NCI-H1436 treated with DMSO at 0.1 percent for 48 hours (cell line): ENCODE results near the gene AP3D1.

Source experiments
- DNase-seq: peaks from one replicate; lab custom pipeline; 2025; lab: John Stamatoyannopoulos, UW

AP3D1 gene

GRCh38 chr19:2181633-2181997 is 30.2 kb upstream of the AP3D1 start:
- no peak for DNase-seq

- DNase-seq, result no peak
Measured at GRCh38 chr19:2180881-2181632, 29.7 kb upstream of the AP3D1 start.

- DNase-seq, result no peak
Measured at GRCh38 chr19:2180114-2180513, 28.7 kb upstream of the AP3D1 start.

- no peak for DNase-seq
Measured at GRCh38 chr19:2179095-2179494, 27.7 kb upstream of the AP3D1 start.

- no peak for DNase-seq
Measured at GRCh38 chr19:2176337-2176994, 25.1 kb upstream of the AP3D1 start.

- no peak for DNase-seq
Measured at GRCh38 chr19:2175742-2176141, 24.4 kb upstream of the AP3D1 start.

- no peak for DNase-seq
Measured at GRCh38 chr19:2173767-2174577, 22.6 kb upstream of the AP3D1 start.

GRCh38 chr19:2173388-2173766 is 22.0 kb upstream of the AP3D1 start:
- no peak for DNase-seq

- DNase-seq, result no peak
Measured at GRCh38 chr19:2171349-2172145, 20.2 kb upstream of the AP3D1 start.

- DNase-seq, result no peak
Measured at GRCh38 chr19:2170987-2171348, 19.6 kb upstream of the AP3D1 start.

- no peak for DNase-seq
Measured at GRCh38 chr19:2170219-2170618, 18.9 kb upstream of the AP3D1 start.

- DNase-seq, result no peak
Measured at GRCh38 chr19:2168619-2169424, 17.5 kb upstream of the AP3D1 start.

- no peak for DNase-seq
Measured at GRCh38 chr19:2167896-2168618, 16.7 kb upstream of the AP3D1 start.

GRCh38 chr19:2166741-2167738 is 15.7 kb upstream of the AP3D1 start:
- DNase-seq, result no peak

GRCh38 chr19:2164020-2164998 is 12.9 kb upstream of the AP3D1 start:
- DNase-seq, result no peak

- DNase-seq, result no peak
Measured at GRCh38 chr19:2160379-2160778, 9.0 kb upstream of the AP3D1 start.

GRCh38 chr19:2157452-2157851 is 6.1 kb upstream of the AP3D1 start:
- DNase-seq, result no peak

- DNase-seq, result no peak
Measured at GRCh38 chr19:2154587-2155075, 3.3 kb upstream of the AP3D1 start.
